Measurements from ENCODE around the gene SEC16A.

The SEC16A gene

GRCh38 chr9:136391737-136392537 lies 90.9 kb downstream of the SEC16A start:
- no peak overlapping the region for H3K4me3 ChIP-seq
- no peak for TF ChIP-seq FOXP2 (optimal IDR thresholded peaks at IDR 0.05; ENCODE audit: control extremely low read depth, extremely low read length, insufficient read depth)
- TF ChIP-seq POLR2AphosphoS5 (IDR thresholded peaks at IDR 0.05; ENCODE audit: borderline replicate concordance, low read depth, low read length): no peak
- no peak for TF ChIP-seq EZH2 (IDR thresholded peaks at IDR 0.05)
- H3K36me3 ChIP-seq (ENCODE audit: insufficient read depth, low read length): peaks cover 74% of the 10 kb centered on the region
- no peak overlapping the region for H3K27ac ChIP-seq
- no peak overlapping the region for H3K9ac ChIP-seq (ENCODE audit: insufficient read length)
- no peak for DNase-seq (ENCODE audit: low read depth, low spot score)
- no peaks in the 10 kb centered on the region for H3K9me3 ChIP-seq (ENCODE audit: low read depth, low read length)

Measured in SK-N-MC (cell line).